ENCODE results near the gene CYTH3.
"Not testable (repeated sequence)": the region's sequence is repeated elsewhere in the genome, so short reads cannot be mapped to it uniquely, and the experiment has no call there.

Gene CYTH3

GRCh38 chr7:6234384-6234783 lies 38.0 kb downstream of the CYTH3 start:
- in situ Hi-C loops (cut with HindIII; ENCODE audit: low sequenced_read_pairs): no loop called here

- in situ Hi-C loops (cut with HindIII; ENCODE audit: low sequenced_read_pairs): no loop called here
These were observed 39.9 kb downstream of the CYTH3 start for GRCh38 chr7:6232534-6232933.

- in situ Hi-C loops (cut with HindIII; ENCODE audit: low sequenced_read_pairs): no loop called here
These were observed 40.3 kb downstream of the CYTH3 start for GRCh38 chr7:6232116-6232515.

GRCh38 chr7:6231184-6231583 lies 41.2 kb downstream of the CYTH3 start:
- in situ Hi-C loops (cut with HindIII; ENCODE audit: low sequenced_read_pairs): no loop called here

- in situ Hi-C loops (cut with HindIII; ENCODE audit: low sequenced_read_pairs): not testable (repeated sequence)
These were observed 43.1 kb downstream of the CYTH3 start for GRCh38 chr7:6229284-6229683.

DNA sequence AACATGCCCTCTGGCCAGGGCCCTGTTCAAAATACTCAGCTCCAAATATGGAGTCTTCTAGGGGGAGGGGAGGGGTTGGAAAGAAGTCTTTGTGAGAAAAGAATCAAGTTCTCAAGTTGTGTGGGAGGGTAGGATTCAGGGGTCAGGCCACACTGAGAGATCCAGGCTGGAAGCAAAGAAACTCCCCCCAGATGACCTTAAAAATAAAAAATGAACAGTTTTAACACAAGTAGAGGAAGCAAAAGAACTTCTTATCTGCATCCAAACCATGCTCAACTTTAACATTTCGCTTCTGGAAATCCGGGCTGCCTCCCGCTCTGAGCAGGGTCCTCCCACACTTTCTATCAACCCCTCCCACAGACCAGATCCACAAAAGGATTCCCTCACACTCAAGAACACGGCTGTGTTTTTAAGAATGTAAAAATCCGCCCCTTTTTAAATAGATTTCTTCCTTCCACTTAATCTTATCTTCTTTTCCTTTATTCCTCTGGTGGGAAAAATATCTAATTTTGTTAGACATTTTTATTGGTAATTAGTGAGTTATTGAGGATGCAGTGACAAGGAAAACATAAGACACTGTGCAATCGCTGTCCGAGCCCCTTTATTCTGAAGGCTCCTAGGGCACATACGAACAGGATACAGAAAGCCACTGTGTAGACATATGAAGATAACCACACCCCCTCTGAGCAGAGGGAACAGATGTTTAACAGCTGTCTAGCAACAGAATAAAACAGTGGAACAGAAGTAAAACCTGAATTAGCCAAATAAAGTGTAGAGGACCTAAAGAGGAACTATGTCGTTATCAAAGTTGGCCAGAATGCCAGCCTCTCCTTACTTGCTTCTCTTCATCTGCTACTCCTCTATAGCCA lies 43.8 kb downstream of the CYTH3 start:
- in situ Hi-C loops (cut with HindIII; ENCODE audit: low sequenced_read_pairs): no loop called here

- in situ Hi-C loops (cut with HindIII; ENCODE audit: low sequenced_read_pairs): no loop called here
These were observed 45.1 kb downstream of the CYTH3 start for GRCh38 chr7:6227294-6227846.

DNA sequence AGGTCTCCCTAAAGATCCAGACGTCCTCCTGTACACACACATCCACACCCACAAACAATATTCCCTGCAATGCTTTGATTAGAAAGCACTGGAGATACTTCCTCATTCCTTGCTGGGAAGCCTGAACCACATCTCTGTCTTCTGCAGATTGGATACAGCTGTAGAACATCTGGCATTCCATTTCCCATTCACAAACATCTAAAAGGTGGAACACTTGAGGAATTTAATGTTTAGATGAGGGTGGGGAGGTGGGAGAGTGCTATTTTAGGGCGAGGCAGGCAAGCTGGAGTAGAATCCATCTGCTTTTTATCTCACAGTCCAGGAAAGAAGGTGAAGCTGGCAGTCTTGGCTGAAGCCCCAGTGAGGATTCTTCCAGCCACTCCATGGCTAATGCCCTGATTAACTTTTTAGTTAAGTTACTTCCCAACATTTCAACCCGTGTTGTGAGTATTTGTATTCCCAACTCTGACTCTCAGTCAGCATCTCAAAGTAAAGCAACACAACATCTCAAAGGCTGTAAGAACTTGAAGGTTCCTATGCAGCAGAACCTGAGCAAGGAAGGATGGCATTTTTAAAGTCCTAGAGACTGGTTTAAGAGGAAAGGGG lies 46.1 kb downstream of the CYTH3 start:
- in situ Hi-C loops (cut with HindIII; ENCODE audit: low sequenced_read_pairs): no loop called here

DNA sequence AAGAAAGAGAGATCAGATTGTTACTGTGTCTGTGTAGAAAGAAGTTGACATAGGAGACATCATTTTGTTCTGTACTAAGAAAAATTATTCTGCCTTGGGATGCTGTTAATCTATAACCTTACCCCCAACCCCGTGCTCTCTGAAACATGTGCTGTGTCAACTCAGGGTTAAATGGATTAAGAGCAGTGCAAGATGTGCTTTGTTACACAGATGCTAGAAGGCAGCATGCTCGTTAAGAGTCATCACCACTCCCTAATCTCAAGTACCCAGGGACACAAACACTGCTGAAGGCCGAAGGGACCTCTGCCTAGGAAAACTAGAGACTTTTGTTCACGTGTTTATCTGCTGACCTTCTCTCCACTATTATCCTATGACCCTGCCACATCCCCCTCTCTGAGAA lies 49.0 kb downstream of the CYTH3 start:
- in situ Hi-C loops (cut with HindIII; ENCODE audit: low sequenced_read_pairs): not testable (repeated sequence)

GRCh38 chr7:6223010-6223409 lies 49.4 kb downstream of the CYTH3 start:
- in situ Hi-C loops (cut with HindIII; ENCODE audit: low sequenced_read_pairs): not testable (repeated sequence)

GRCh38 chr7:6221340-6222319 lies 50.8 kb downstream of the CYTH3 start:
- in situ Hi-C loops (cut with HindIII; ENCODE audit: low sequenced_read_pairs): no loop called here

GRCh38 chr7:6218329-6218728 lies 54.1 kb downstream of the CYTH3 start:
- in situ Hi-C loops (cut with HindIII; ENCODE audit: low sequenced_read_pairs): no loop called here

GRCh38 chr7:6212008-6212407 lies 60.4 kb downstream of the CYTH3 start:
- in situ Hi-C loops (cut with HindIII; ENCODE audit: low sequenced_read_pairs): no loop called here

GRCh38 chr7:6210621-6211372 lies 61.6 kb downstream of the CYTH3 start:
- in situ Hi-C loops (cut with HindIII; ENCODE audit: low sequenced_read_pairs): no loop called here

GRCh38 chr7:6209340-6209739 lies 63.1 kb downstream of the CYTH3 start:
- in situ Hi-C loops (cut with HindIII; ENCODE audit: low sequenced_read_pairs): no loop called here

- in situ Hi-C loops (cut with HindIII; ENCODE audit: low sequenced_read_pairs): no loop called here
These were observed 63.7 kb downstream of the CYTH3 start for GRCh38 chr7:6208573-6209328.

GRCh38 chr7:6205971-6206660 lies 66.3 kb downstream of the CYTH3 start:
- in situ Hi-C loops (cut with HindIII; ENCODE audit: low sequenced_read_pairs): no loop called here

GRCh38 chr7:6203381-6203780 lies 69.0 kb downstream of the CYTH3 start:
- in situ Hi-C loops (cut with HindIII; ENCODE audit: low sequenced_read_pairs): no loop called here

DNA sequence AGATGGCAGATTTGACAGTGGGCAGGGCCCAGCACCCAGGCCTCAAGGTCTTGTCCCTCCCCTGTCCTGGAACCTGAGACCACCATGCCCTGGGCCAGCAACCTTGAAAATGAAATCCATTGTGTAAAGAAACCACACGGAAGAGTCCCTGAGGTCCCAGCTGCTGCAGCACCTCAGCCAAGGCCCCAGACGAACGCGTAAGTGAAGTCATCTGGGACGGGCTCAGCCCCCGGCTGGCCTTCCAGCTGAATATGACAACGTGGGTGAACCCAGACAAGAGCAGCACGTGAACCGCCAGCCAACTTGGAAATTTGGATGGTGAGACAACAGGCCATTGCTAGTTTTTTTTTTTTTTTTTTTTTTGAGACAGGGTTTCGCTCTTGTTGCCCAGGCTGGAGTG lies 70.3 kb downstream of the CYTH3 start:
- in situ Hi-C loops (cut with HindIII; ENCODE audit: low sequenced_read_pairs): no loop called here

All from DLD1 (cell line).